HepG2 (cell line): Measurements from ENCODE around the gene ATG7. TPM values are rescaled to one million over a fixed set of nuclear protein-coding genes. Genes with fewer than 3 reads are reported as not detected.

Experiments used
- GTF3A ChIP-seq: sonication (generic); formaldehyde crosslinking; conservative IDR thresholded peaks from 2 replicates; pipeline ENCODE4 v1.4.0; 2020; ENCODE audit warnings: mild to moderate bottlenecking, missing genetic modification reagents
- IKZF4 ChIP-seq: sonication (generic); formaldehyde crosslinking; IDR thresholded peaks from 2 replicates; pipeline ENCODE4 v1.5.1; 2020; ENCODE audit warnings: borderline replicate concordance, mild to moderate bottlenecking, low read depth, missing genetic modification reagents; ENCODE audit errors: not compliant biosample characterization
- KDM4B ChIP-seq: sonication (generic); formaldehyde crosslinking; IDR thresholded peaks from 2 replicates; pipeline ENCODE4 v1.4.0; 2020; ENCODE audit warnings: missing genetic modification reagents
- MED8 ChIP-seq: sonication (generic); formaldehyde crosslinking; IDR thresholded peaks from 2 replicates; pipeline ENCODE4 v1.8.1; 2023; ENCODE audit warnings: mild to moderate bottlenecking, missing genetic modification reagents; ENCODE audit not compliant: insufficient replicate concordance
- POLR2A ChIP-seq, 2 experiments: IDR thresholded peaks; 2 replicates each; pipeline ENCODE4 v1.6.1; 2011; ENCODE audit warnings: low read depth in 2 of 2, low read length in 2 of 2, mild to moderate bottlenecking in 1 of 2, moderate library complexity in 1 of 2; ENCODE audit not compliant: insufficient read depth in 1 of 2
- RAD51 ChIP-seq: fragments of 450-650 bp; IDR thresholded peaks from 2 replicates; pipeline ENCODE4 v1.6.1; 2016; ENCODE audit warnings: borderline replicate concordance
- SOX13 ChIP-seq, 3 experiments: fragments of 450-650 bp in 1 of 3; sonication (generic) in 1 of 3; formaldehyde crosslinking in 1 of 3; IDR thresholded peaks in 2 of 3; conservative IDR thresholded peaks in 1 of 3; 2 replicates each; pipeline versions ENCODE4 v1.5.0 to v1.6.1; 2016 to 2020; ENCODE audit warnings: antibody characterized with exemption in 1 of 3, mild to moderate bottlenecking in 1 of 3, missing compliant biosample characterization in 1 of 3, missing genetic modification reagents in 1 of 3, moderate library complexity in 1 of 3
- ZNF33A ChIP-seq: sonication (generic); formaldehyde crosslinking; IDR thresholded peaks from 2 replicates; pipeline ENCODE4 v1.5.1; 2020; ENCODE audit warnings: missing genetic modification reagents, mild to moderate bottlenecking, moderate library complexity, borderline replicate concordance
- ZNF776 ChIP-seq: sonication (generic); formaldehyde crosslinking; IDR thresholded peaks from 2 replicates; pipeline ENCODE4 v1.4.0; 2020; ENCODE audit warnings: mild to moderate bottlenecking, missing genetic modification reagents
- polyA plus RNA-seq, 8 experiments: library from polyadenylated mRNA; depleted of rRNA in 3 of 8; stranded (reverse) in 7 of 8; unstranded in 1 of 8; fragments of >200 nt; fragmentation: Illumina TruSeq in 4 of 8; extraction: Trizol in 4 of 8; gene quantifications; 2 replicates each; pipeline versions ENCODE4 v1.2.1 to v1.2.3, GENCODE V29; 2011 to 2016; ENCODE audit warnings: low read depth in 4 of 8, missing spikeins in 1 of 8, mixed read lengths in 1 of 8; ENCODE audit not compliant: insufficient read depth in 1 of 8
- total RNA-seq, 5 experiments: library from RNA; depleted of rRNA; stranded (reverse); fragments of >200 nt; fragmentation: Illumina TruSeq; extraction: Trizol; gene quantifications; 2 replicates each; pipeline ENCODE4 v1.2.3, GENCODE V29; 2016; ENCODE audit warnings: low read depth in 1 of 5
- TF ChIP-seq, protein P1 (sequence below): sonication (generic); formaldehyde crosslinking; IDR thresholded peaks from 2 replicates; pipeline ENCODE4 v1.4.0; 2020; ENCODE audit warnings: missing genetic modification reagents
- TF ChIP-seq, protein P2 (sequence below): sonication (generic); formaldehyde crosslinking; IDR thresholded peaks from 2 replicates; pipeline ENCODE4 v1.4.0; 2020; ENCODE audit warnings: missing genetic modification reagents, borderline replicate concordance

Gene ATG7
- total and polyA plus RNA-seq, 2 of the 13 experiments (the other 11 are each of a cell fraction or from before 2014, with no cell fraction given) = 7.8 to 22.1 TPM

DNA sequence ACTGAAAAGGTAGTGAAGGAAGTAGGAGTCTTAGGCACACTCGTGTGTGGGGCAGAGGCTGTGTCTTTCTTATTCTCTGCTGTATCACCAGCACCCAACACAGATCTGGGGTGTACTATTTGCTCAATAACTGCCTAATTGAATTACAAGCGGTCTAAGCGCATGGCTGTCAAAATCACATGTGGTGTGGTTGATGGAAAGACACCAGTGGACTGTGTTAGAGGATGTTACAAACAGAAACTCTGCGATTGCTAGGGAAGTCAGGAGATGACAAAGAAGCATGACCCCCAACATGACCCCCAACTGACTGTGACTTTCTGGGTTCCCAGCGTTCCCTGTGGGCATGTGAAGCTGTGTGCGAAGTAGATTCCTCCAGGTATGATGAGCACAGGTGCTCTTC lies 32.0 kb downstream of the ATG7 start (continued):
- TF ChIP-seq, protein P1, sequence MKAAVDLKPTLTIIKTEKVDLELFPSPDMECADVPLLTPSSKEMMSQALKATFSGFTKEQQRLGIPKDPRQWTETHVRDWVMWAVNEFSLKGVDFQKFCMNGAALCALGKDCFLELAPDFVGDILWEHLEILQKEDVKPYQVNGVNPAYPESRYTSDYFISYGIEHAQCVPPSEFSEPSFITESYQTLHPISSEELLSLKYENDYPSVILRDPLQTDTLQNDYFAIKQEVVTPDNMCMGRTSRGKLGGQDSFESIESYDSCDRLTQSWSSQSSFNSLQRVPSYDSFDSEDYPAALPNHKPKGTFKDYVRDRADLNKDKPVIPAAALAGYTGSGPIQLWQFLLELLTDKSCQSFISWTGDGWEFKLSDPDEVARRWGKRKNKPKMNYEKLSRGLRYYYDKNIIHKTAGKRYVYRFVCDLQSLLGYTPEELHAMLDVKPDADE (CRISPR knock-in tag) = no peak
- no peak for TF ChIP-seq KDM4B
- no peak for TF ChIP-seq GTF3A
- TF ChIP-seq POLR2A (IDR thresholded peaks at IDR 0.05; ENCODE audit: insufficient read depth in 1 of 2, low read depth in 2 of 2, low read length in 2 of 2) = no peak
- TF ChIP-seq MED8 (CRISPR knock-in tag) = no peak
- no peak for TF ChIP-seq RAD51
- TF ChIP-seq, protein P2, sequence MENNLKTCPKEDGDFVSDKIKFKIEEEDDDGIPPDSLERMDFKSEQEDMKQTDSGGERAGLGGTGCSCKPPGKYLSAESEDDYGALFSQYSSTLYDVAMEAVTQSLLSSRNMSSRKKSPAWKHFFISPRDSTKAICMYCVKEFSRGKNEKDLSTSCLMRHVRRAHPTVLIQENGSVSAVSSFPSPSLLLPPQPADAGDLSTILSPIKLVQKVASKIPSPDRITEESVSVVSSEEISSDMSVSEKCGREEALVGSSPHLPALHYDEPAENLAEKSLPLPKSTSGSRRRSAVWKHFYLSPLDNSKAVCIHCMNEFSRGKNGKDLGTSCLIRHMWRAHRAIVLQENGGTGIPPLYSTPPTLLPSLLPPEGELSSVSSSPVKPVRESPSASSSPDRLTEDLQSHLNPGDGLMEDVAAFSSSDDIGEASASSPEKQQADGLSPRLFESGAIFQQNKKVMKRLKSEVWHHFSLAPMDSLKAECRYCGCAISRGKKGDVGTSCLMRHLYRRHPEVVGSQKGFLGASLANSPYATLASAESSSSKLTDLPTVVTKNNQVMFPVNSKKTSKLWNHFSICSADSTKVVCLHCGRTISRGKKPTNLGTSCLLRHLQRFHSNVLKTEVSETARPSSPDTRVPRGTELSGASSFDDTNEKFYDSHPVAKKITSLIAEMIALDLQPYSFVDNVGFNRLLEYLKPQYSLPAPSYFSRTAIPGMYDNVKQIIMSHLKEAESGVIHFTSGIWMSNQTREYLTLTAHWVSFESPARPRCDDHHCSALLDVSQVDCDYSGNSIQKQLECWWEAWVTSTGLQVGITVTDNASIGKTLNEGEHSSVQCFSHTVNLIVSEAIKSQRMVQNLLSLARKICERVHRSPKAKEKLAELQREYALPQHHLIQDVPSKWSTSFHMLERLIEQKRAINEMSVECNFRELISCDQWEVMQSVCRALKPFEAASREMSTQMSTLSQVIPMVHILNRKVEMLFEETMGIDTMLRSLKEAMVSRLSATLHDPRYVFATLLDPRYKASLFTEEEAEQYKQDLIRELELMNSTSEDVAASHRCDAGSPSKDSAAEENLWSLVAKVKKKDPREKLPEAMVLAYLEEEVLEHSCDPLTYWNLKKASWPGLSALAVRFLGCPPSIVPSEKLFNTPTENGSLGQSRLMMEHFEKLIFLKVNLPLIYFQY (CRISPR knock-in tag) = no peak
- no peak for TF ChIP-seq ZNF33A (CRISPR knock-in tag)
- TF ChIP-seq ZNF776 (CRISPR knock-in tag) = no peak
- no peak for TF ChIP-seq SOX13 (IDR thresholded peaks at IDR 0.05)
- TF ChIP-seq SOX13 (CRISPR knock-in tag; conservative IDR thresholded peaks at IDR 0.05 in 1 of 2, IDR thresholded peaks at IDR 0.05 in 1 of 2) = no peak
- TF ChIP-seq IKZF4 (CRISPR knock-in tag) = no peak
- TF ChIP-seq, all 625 proteins: peak for 0
